HG03342 (cell line): Measurements from ENCODE around the gene GFI1.
"Not testable (repeated sequence)": the region's sequence is repeated elsewhere in the genome, so short reads cannot be mapped to it uniquely, and the experiment has no call there.

Source experiments
- ATAC-seq: cut with Tn5 transposase; IDR thresholded peaks from one replicate; pipeline ENCODE4 v1.9.1; 2021; ENCODE audit warnings: mild to moderate bottlenecking, moderate library complexity; ENCODE audit not compliant: unreplicated experiment

The GFI1 gene

GRCh38 chr1:92466683-92467352, 19.9 kb downstream of the GFI1 start:
- no peak for ATAC-seq

- ATAC-seq = no peak
These were observed 21.5 kb downstream of the GFI1 start for GRCh38 chr1:92465256-92465647.

GRCh38 chr1:92464588-92465255, 22.0 kb downstream of the GFI1 start:
- no peak for ATAC-seq

GRCh38 chr1:92461364-92462097, 25.2 kb downstream of the GFI1 start:
- ATAC-seq = peak; percentile 70

DNA sequence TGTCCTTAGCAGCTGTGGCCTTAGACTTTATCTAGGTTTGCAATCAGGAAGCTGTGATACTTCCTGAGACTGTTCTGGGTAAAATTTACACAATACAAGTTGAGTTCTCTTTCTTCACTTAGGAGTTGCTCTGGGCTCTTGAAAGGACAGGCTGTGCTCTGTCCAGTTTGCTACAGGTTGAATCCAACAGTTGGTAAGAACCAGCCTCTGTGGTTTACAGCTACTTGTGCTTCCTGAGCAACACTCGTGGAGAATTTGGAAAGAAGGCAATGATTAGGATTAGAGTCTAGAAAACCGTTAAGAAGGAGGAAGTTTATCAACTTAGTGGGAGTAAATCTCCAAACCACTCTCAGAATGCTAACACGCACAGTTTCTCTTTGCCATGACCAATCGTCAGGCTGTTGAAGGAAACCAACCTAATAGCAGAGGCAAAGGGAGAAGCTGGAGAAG, 26.8 kb downstream of the GFI1 start:
- ATAC-seq = no peak

GRCh38 chr1:92458146-92458545, 28.6 kb downstream of the GFI1 start:
- no peak for ATAC-seq

DNA sequence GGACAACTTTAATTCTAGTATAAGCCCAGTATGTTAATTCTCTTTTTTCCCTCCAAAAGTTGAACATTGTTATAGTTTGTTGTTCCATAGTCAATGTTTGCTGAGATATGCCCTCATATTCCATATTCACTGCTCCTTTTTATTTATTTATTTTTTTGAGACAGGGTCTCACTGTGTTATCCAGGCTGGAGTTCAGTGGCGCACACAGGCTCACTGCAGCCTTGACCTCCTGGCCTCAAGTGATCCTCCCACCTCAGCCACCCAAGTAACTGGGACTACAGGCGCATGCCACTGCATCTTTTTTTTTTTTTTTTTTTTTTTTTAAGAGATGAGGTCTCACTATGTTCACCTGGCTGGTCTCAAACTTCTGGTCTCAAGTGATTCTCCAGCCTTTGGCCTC, 38.7 kb downstream of the GFI1 start:
- ATAC-seq = no peak

GRCh38 chr1:92447033-92447681, 39.6 kb downstream of the GFI1 start:
- no peak for ATAC-seq

DNA sequence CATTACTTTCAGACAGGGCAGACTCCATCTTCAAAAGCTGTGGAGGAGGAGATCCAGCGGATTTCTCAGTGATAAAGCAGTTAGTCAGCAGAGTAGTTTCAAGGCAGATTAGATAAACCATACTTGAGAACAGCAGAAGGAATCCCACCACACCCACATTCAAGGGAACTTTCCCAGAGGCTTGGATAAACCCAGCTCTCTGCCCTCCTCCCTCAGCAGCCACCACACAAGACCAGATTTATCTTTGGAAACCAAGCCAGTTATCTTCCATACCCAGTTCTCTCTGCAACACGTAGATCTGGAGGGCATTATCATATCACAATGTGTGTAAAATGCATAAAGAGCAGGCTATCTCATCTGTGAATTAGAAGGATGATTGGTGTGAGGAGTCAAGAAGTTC, 40.2 kb downstream of the GFI1 start:
- no peak for ATAC-seq

GRCh38 chr1:92445865-92446264, 40.9 kb downstream of the GFI1 start:
- ATAC-seq = no peak

DNA sequence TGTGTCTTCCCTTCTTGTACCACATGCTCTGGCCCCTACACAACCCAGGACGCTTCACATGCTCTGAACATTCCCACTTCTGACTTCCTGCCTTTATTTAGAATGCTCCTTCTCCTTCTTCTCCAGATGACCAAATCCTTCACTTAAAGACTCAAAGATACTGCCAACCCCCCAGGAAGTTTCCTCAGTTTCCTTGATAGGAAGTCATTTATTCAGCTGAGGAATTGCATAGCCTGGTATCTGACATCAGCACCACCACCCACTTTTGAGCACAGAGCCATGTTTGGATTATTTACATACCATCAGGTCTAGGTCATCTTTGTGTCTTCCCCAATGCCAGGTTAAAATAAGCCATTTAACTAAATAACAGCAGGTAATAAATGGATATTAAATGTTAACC, 42.4 kb downstream of the GFI1 start:
- ATAC-seq = no peak

DNA sequence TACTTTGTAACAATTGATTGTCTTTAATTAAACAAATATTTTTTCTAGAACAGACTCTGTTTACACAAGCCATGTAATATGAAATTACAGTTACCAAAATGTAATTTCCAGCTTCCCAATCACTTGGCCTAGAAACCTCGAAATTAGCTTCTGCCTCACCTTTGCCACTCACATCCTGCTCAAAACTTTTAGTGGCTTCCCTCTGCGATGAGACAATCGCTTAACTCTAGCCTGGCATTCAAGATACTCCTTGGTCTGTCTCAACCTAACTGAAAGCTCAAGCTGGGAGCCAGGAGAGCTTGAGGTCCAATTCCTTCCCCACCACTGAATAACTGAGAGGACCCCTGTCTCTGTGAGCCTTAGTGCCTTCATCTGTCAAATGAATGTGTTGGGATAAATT, 42.8 kb downstream of the GFI1 start:
- ATAC-seq = no peak

GRCh38 chr1:92442351-92442750, 44.4 kb downstream of the GFI1 start:
- ATAC-seq = no peak

DNA sequence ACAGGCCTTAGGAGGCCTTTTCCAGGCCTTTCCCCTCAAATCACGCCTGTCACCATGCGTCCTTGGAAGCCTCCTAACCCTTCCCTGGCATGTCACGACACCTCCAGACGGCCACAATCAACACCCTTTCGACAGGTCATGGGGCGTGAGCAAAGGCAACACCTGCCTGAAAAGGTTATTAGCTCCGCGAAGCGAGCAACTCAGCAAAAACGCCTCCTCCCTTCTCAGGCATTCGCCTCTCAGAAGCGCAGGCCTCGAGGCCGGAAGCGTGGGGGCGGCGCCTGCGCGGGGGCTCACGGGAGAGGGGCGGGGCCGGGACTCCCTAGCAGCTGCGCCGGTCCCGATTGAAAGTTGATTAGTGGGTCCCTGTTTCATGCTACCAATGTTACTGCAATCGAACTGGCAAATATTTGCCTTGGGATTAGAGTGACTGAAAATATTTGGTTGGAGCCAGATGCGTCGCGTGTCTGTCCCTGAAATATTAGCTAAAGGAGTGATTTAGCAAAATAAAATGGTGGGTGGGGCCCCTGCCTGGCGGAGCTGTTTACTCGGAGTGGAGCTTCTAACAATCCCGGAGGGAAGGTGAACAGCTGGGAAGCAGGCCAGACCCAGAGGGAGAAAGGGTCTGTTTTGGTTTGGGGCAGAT, 44.9 kb downstream of the GFI1 start:
- no peak for ATAC-seq

DNA sequence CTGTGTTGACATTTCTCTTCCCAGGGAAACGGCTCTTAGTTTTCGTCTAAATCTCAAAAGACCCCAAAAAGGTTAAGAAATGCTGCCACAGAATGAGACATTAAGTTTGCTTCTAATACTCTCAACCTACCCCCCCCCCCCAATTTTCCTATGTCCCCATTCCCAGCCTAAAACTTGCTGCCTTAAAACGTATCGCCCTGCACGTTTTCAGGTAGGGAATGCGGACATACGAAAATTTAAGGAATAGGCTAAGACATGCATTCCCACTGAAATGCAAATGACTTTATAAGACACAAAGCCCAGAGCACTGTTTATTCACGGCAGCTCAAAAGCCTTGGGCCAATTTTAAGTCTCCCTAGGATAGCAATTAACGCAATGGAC, 45.4 kb downstream of the GFI1 start:
- ATAC-seq = no peak

DNA sequence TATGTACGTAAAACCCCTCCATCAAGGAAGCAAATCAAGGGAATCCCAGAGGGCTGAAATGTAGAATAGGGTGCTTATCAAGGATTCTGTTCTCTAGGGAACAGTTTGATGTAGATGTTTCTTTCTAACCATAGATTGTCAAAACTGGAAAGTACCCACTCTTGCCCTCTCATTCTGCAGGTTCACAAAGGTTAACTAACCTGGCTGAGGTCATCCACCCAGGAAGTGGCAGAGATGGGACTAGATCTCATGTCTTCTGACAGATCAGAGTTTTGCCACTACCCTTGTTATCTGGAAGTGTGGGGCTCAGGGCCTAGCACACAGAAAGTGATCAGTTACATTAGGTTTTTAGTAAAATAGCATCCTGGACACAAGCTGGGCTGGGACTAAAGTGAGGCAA, 47.4 kb downstream of the GFI1 start:
- no peak for ATAC-seq

DNA sequence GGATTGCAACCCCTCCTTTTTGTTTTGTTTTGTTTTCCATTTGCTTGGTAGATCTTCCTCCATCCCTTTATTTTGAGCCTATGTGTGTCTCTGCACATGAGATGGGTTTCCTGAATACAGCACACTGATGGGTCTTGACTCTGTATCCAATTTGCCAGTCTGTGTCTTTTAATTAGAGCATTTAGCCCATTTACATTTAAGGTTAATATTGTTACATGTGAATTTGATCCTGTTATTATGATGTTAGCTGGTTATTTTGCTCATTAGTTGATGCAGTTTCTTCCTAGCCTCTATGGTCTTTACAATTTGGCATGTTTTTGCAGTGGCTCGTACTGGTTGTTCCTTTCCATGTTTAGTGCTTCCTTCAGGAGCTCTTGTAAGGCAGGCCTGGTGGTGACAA, 52.2 kb downstream of the GFI1 start:
- ATAC-seq = not testable (repeated sequence)

DNA sequence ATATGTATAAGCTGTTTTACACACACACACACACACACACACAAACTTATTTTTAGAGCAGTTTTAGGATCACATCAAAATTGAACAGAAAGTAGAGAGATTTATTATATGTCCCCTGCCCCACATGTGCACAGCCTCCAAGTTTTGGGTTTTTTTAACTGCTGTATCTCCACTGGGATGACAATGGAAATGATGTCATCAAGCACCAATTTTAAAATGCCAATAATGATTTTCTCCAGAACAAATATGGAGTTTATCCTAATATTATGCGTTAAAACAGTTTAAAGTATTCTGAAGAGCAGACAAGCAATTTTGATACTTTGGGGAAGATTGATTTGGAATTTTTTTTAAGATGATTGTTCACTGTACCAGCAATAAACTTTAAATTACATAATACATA, 56.7 kb downstream of the GFI1 start:
- ATAC-seq = no peak

- ATAC-seq = no peak
These were observed 61.1 kb downstream of the GFI1 start for GRCh38 chr1:92425617-92426016.
